ENCODE measurements around the gene PLEKHB1. TPM values are rescaled to one million over a fixed set of nuclear protein-coding genes. Genes with fewer than 3 reads are reported as not detected.

The PLEKHB1 gene
- polyA plus RNA-seq, 4 donors = 4.1 to 20.8 (median 11.9) TPM

Other genes starting within 250 kb of the PLEKHB1 start
- gene FAM168A, start 48.5 kb upstream of the PLEKHB1 start, polyA plus RNA-seq = 10 to 100 TPM in 2 of 4 donors, 1 to 10 TPM in 2; 5.4 to 18.8 (median 9.9) TPM
- gene RAB6A, start 114.5 kb downstream of the PLEKHB1 start, polyA plus RNA-seq = 100 to 1,000 TPM in 1 of 4 donors, 10 to 100 TPM in 3; 71.8 to 127 (median 95.8) TPM
- 10 to 100 TPM; 38.9 to 74.3 (median 58.9) TPM for gene MRPL48, start 141.3 kb downstream of the PLEKHB1 start, polyA plus RNA-seq
- gene COA4, start 230.3 kb downstream of the PLEKHB1 start, polyA plus RNA-seq = 100 to 1,000 TPM in 3 of 4 donors, 10 to 100 TPM in 1; 97.3 to 131 (median 119) TPM
- gene PAAF1, start 230.4 kb downstream of the PLEKHB1 start, polyA plus RNA-seq = 10 to 100 TPM in 3 of 4 donors, 1 to 10 TPM in 1; 9.2 to 31.7 (median 13.6) TPM